Measurements from ENCODE around the gene PEX14.

The PEX14 gene

GRCh38 chr1:10637834-10638558, 163.2 kb downstream of the PEX14 start:
- no peak for DNase-seq

GRCh38 chr1:10638559-10639005, 163.8 kb downstream of the PEX14 start:
- peak in 1 of 3 donors; percentile 35 for DNase-seq

- no peak for DNase-seq
Measured at GRCh38 chr1:10639011-10639774, 164.4 kb downstream of the PEX14 start.

- no peak for DNase-seq
Measured at GRCh38 chr1:10639775-10640578, 165.2 kb downstream of the PEX14 start.

- DNase-seq = no peak
Measured at GRCh38 chr1:10640843-10641553, 166.2 kb downstream of the PEX14 start.

GRCh38 chr1:10641976-10642375, 167.2 kb downstream of the PEX14 start:
- DNase-seq = no peak

- DNase-seq = no peak
Measured at GRCh38 chr1:10642403-10643080, 167.8 kb downstream of the PEX14 start.

- DNase-seq = no peak
Measured at GRCh38 chr1:10643607-10644306, 169.0 kb downstream of the PEX14 start.

- DNase-seq = peak; percentile 57 to 67 (median 59)
Measured at GRCh38 chr1:10644307-10645128, 169.8 kb downstream of the PEX14 start.

GRCh38 chr1:10646347-10646861, 171.7 kb downstream of the PEX14 start:
- DNase-seq = peak; percentile 33 to 44 (median 35)

- DNase-seq = no peak
Measured at GRCh38 chr1:10647414-10648170, 172.8 kb downstream of the PEX14 start.

- no peak for DNase-seq
Measured at GRCh38 chr1:10648689-10649516, 174.2 kb downstream of the PEX14 start.

GRCh38 chr1:10649517-10650201, 174.9 kb downstream of the PEX14 start:
- no peak for DNase-seq

GRCh38 chr1:10650556-10651388, 176.0 kb downstream of the PEX14 start:
- DNase-seq = no peak

GRCh38 chr1:10651389-10651766, 176.6 kb downstream of the PEX14 start:
- DNase-seq = no peak

GRCh38 chr1:10651793-10652192, 177.0 kb downstream of the PEX14 start:
- DNase-seq = no peak

GRCh38 chr1:10652626-10653025, 177.9 kb downstream of the PEX14 start:
- DNase-seq = no peak

All from suppressor macrophage treated with lipopolysaccharide for 1 hour (primary cell).